NCI-H345 (cell line): ENCODE data around the gene GRIK1.

Source experiments
- DNase-seq: peaks from one replicate; lab custom pipeline; 2025; lab: John Stamatoyannopoulos, UW

Gene GRIK1

GRCh38 chr21:29718081-29718815, 221.5 kb downstream of the GRIK1 start:
- peak; percentile 4 for DNase-seq

GRCh38 chr21:29717659-29718058, 222.1 kb downstream of the GRIK1 start:
- DNase-seq = no peak

GRCh38 chr21:29716753-29717152, 223.0 kb downstream of the GRIK1 start:
- DNase-seq = no peak

GRCh38 chr21:29715089-29715488, 224.7 kb downstream of the GRIK1 start:
- DNase-seq = no peak

GRCh38 chr21:29712818-29713217, 227.0 kb downstream of the GRIK1 start:
- no peak for DNase-seq

- DNase-seq = no peak
Observed at GRCh38 chr21:29711236-29711635, 228.6 kb downstream of the GRIK1 start.

- no peak for DNase-seq
Observed at GRCh38 chr21:29710498-29710897, 229.3 kb downstream of the GRIK1 start.

GRCh38 chr21:29708401-29708800, 231.4 kb downstream of the GRIK1 start:
- DNase-seq = no peak

GRCh38 chr21:29704719-29705118, 235.1 kb downstream of the GRIK1 start:
- DNase-seq = no peak

- no peak for DNase-seq
Observed at GRCh38 chr21:29701676-29702075, 238.1 kb downstream of the GRIK1 start.

GRCh38 chr21:29697555-29698193, 242.1 kb downstream of the GRIK1 start:
- DNase-seq = no peak

- DNase-seq = no peak
Observed at GRCh38 chr21:29696937-29697336, 242.9 kb downstream of the GRIK1 start.

- no peak for DNase-seq
Observed at GRCh38 chr21:29691616-29692491, 247.9 kb downstream of the GRIK1 start.

GRCh38 chr21:29689753-29690152, 250.0 kb downstream of the GRIK1 start:
- DNase-seq = no peak

- DNase-seq = no peak
Observed at GRCh38 chr21:29684106-29684505, 255.7 kb downstream of the GRIK1 start.

- DNase-seq = no peak
Observed at GRCh38 chr21:29682800-29683199, 257.0 kb downstream of the GRIK1 start.

GRCh38 chr21:29680273-29680672, 259.5 kb downstream of the GRIK1 start:
- DNase-seq = no peak

GRCh38 chr21:29678626-29679025, 261.2 kb downstream of the GRIK1 start:
- no peak for DNase-seq

- DNase-seq = no peak
Observed at GRCh38 chr21:29677326-29677725, 262.5 kb downstream of the GRIK1 start.

GRCh38 chr21:29676395-29676794, 263.4 kb downstream of the GRIK1 start:
- DNase-seq = no peak

- no peak for DNase-seq
Observed at GRCh38 chr21:29675451-29675850, 264.3 kb downstream of the GRIK1 start.

- no peak for DNase-seq
Observed at GRCh38 chr21:29674343-29674742, 265.5 kb downstream of the GRIK1 start.

- no peak for DNase-seq
Observed at GRCh38 chr21:29673096-29673610, 266.6 kb downstream of the GRIK1 start.
